Effector CD4-positive, alpha-beta T cell (primary cell): ENCODE data around the gene XYLT1.

ENCODE experiments used
- DNase-seq: peaks from one replicate; pipeline ENCODE4 v3.0.0-alpha.2; 2020

Gene XYLT1

DNA sequence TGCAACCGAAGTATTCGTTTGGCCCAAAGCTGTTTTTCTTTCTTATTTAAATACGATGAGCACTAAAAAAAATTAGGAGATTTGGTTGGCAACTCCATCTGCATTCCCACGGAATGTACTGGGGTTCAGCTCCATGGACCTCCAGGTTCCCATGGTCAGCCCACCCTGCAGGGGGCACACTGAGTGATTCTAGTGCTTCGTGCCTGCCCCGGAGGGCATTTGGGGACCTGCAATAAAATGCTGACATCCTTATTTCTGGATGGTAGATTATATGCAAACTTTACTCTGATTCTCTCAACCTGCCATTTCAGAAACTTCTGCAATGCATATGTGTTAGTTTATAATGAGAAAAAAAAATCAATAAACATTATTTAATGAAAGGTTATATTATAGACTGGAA is 339.4 kb downstream of the XYLT1 start:
- no peak for DNase-seq

DNA sequence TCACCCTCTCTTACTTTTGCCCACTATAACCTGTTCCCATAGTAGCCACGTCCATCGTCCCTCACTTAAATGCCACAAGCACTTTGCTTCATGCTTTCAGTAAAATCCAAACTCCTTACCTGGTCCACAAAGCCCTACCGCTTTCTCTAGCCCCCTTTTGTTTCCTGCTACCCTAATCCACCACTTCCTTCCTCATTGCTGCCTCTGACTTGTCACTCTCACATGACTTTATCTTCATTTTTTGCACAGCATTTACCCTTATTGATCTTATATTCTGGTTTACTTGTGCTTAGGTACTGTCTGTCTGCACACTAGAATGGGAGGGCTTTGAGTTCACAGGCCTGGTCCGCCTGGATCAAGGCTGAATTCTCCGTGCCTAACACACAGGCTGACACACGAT is 340.0 kb downstream of the XYLT1 start:
- DNase-seq = no peak

DNA sequence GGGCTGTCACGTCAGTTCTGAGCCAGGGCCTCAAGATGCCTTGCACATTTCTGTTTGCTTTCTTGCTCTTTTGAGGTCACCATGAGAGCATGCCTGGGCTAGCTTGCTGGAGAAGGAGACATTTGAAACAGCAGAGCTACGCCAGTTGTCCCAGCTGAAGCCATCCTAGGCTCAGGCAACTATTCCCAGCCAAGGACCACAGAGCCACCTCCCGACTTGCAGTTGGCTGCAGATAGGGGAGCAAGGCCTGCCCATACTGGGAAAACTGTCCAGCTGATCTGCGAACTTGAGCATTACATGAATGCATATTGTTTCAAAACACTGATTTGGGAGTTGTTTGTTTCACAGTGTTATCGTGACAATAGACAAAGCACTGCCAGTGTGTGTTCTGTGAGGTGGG is 340.8 kb downstream of the XYLT1 start:
- no peak for DNase-seq

DNA sequence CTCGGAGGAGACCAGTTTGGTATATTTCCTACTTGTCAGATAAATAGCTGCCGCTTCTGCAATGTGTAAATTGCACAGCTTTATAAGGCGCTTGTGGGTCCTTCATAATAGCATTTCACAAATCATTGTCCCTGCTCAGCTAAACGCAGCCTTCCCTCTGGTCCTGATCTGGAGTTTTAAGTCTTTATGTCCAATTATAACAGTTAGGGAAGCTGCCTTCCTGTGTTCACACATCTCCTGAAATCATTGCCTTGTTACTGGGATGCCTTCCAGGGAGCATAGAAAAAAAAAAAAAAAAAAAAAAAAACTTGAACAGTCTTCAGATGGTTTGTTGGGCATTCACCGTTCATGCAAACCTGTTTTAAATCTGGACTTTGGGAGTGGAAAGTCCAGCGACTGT is 342.0 kb downstream of the XYLT1 start:
- no peak for DNase-seq

DNA sequence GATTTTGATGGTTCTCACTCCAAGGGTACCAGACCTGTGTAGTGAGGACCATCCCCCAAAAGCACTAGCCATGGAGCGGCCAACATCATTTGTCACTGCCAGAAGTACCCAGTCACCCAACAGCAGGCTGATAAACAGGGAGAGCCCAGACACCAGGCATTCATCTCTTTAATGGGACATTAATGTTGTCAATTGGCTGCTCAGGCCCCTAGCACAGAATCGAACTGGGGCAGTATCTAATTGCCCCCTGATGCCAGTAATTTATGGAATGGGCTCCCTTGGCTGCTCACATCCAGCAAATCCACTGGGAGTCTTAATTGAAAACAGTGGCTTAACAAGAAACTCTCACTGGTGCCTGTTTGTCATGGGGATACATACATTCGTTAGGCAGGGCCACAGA is 344.6 kb downstream of the XYLT1 start:
- no peak for DNase-seq

DNA sequence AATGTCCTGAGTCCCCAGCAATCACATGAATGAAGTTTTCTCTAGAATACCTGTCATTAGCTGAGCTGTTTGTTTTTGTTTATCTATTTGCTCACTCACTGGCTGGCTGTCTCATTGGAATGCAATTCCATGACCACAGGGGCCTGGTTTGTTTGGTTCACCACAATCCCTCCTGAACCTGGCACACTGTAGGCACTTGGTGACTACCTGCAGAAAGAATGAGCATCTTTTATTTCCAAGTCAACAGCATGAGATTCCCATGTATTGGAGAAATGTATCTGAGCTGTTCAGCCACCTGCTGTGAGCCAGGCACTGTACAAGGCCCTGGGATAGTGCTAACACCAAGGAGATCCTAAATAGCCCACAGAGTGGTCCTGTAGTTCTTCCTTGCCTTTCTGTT is 345.1 kb downstream of the XYLT1 start:
- DNase-seq = no peak

DNA sequence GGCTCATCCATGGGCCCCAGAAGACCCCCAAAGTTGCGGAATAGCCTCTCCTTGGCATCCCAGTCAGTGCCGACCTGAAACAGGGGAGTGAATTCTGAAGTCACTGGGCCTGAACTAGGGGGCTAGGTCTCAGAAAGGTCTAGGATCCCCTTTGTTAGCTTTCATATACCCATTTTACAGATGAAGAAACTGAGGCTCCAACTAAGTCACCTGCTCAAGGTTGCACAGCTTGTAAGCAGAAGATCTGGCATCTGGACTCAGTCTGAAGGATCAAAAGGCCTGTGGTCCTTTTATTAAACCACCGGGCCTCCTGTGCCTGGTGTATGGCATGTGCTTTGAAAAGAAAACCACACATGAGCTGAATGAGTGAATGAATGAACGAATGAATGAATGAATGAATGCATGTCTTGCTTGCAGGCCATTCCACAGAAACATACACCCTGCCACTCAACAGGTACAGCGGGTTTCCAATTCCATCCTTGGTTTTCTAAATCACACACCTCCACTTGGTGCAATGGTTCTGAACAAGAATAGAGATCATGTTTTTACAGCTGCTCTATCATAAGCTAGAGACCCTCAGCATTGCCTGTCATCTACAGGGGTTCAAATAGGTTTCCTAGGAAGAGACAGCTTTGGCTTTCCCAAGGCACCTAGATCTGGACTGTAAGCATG is 352.7 kb downstream of the XYLT1 start:
- DNase-seq = no peak

DNA sequence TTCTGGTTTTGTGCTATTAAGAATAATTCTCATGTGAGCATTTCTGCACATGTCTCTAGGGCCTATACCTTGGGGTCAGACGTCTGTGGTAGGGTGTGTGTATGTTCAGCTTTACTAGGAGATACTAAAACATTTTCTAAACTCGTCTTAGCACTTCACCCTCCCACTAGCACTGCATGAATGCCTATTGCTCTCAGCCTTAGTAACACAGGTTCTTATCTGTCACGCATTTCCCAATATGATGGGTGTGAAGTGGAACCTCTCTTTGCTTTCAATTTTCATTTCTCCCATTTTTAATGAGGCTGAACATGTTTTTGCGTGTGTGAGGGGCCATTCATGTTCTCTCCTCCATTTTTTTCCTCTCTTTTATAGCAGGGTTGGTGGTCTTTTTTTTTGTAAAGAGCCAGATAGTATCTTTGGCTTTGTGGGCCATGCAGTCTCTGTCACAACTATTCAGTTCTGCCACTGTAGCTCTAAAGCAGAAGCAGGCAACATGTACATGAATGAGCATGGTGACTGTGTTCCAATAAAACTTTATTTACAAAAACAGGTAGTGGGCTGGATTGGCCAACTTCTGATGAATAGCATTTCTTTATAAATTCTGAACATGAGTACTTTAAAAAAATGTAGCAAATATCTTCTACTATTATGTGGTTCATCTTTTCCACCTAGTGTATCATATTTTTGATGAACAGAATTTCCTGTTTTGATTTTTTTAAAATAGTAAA is 354.0 kb downstream of the XYLT1 start:
- no peak for DNase-seq

DNA sequence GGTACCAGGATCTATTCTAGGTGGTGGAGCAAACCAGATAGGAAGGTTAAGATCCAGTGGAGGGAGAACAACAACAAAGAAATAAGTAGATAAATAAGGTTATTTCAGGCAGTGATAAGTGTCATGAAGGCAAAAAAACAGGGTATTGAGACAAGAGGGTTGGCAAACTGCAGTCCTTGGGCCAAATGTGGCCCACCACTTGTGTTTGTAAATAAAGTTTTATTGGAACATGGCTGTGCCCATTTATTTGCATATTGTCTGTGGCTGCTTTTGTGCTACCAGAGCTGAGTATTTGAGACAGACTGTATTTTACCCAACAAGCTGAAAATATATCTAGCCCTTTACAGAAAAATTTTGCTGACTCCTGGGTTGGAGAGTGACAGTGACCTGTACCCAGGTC is 361.3 kb downstream of the XYLT1 start:
- DNase-seq = no peak

DNA sequence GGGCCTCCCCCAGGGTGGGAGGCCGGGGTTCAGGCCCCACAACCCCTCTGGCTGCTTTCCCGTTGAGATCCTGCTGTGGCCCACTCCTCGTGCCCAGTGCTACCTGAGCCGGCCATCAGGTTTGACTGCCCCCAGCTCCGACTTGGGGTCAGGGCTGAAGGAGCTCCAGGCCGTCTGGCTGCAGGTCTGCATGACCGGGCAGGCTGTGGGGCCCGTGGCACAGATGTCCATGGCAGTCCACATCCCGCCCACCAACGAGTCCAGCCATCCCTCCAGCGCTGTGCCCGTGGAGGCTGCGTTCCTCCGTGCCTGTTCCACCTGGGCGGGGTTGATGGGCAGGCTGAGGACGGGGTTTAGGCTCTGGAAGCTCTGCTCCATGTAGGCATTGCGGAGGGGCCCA is 362.2 kb downstream of the XYLT1 start:
- DNase-seq = no peak

DNA sequence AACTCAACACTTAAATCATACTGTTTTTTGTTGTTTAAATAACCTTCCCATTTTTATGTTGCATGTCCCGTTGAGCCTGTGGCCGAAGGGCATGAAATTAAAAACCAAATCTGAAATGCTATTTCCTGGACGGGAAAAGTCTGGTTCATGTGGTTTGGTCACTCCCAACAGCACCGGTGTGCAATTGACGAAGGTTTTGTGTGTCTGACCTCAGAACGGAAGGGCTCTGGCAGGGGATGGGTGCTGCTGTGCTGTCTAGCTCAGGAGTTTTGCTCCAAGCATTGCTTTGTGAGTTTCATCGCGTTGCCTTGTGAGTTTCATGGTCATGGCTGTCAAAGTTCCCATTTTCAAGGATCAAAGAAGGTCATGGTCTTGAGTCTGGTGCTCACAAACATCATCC is 363.3 kb downstream of the XYLT1 start:
- no peak for DNase-seq

DNA sequence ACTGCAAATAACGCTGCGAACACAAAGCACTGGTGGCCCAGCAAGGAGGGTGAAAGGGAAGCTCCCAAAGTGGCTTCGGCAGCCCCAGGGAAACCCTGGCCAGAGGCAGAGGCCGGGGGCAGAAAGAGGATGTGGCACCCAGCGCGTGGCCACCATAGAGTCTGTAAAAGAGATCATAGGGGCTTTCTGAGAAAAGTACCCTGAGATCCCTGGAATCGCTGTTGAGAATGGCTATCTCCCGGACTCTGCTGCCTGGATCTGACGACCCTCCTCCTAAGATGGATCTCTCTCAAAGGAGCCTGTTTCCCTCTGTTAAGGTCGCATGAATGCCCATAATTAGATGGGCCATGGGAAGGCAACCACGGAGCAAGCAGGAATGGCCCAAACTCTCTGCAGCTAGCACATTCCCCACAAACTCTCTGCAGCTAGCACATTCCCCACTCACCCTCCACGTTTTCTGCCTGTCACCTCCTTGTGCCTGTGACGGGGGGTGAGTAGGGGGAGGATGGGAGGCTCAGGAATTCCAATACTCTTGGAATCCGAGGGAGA is 364.4 kb downstream of the XYLT1 start:
- DNase-seq = no peak

DNA sequence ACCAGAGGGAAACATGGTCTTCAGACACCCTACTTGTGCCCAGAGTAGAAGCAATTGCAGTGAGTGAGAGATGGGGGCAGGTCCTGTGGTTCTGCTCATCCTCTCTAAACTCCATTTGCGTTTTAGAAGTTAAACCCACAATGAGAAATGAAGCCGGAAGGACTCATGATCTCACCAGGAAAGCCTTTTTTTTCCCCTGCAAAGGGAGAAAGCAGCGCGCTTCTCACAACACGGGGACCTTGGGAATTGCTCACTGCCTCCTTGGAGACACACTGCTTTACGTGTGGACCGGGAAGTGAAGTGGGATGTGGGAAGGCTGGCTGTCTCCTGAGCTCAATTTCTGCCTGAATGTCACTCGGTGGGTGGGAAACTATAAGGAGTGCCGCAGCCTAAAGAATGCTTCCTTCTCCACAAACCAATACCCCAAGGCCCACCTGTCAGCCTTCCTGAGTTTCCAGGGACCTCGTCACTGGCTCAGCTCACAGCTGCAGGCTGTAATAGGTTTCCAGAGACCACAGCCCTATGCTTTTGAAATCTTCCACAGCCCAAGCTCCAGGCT is 365.4 kb downstream of the XYLT1 start:
- DNase-seq = no peak

DNA sequence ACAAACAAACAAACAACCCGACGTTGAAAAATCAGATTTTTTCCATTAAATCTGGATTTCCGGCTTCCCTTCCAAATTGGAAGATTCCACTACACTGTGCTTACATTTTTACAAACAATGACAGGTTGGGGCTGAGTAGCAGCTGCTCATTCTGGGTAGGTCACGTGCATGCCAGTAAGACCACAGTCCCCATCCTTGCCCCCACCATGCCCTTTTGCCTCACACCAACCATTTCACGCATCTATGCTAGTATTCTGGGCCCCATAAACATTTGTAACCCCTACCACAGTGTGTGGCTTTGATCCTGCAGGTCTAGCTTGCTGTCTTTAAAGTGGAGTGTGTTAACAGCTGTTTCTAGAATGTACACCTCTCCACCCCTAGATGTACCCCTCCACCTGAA is 366.1 kb downstream of the XYLT1 start:
- no peak for DNase-seq

DNA sequence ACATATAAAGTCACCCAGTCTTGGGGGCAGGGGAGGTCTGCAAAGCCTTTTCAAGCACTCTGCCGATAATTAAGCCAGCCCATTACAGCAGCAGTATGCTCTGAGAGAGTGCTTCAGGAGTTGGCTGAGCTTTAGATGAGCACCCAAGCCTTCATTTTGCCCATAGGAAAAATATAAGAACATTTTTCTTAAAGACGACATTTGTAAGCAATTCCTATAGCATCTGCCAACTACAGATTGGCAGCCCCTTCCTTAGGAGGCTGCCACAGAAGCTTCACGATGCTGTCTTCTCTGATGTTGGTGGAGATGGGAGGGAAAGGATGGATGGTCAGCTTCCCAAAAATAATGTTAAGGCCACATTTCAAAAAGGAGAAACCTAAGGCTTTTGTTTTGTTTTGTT is 367.5 kb downstream of the XYLT1 start:
- DNase-seq = no peak

DNA sequence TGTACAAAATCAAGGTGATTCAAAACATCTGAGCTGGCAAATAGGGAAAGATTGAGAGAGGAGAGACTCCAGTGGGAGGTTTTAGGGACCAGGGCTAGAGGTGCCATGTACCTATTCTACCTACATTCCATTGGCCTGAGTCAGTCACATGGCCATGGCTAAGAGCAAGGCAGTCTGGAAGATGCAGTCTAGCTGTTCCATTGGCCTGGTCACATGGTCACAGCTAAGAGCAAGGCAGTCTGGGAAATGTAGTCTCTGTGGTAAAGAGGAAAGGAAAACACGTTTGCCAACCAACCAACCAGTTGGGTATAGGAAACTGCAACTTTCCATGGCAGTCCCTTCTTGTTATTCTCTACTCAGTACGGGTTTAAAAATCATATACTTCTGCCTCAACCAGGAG is 369.1 kb downstream of the XYLT1 start:
- no peak for DNase-seq

DNA sequence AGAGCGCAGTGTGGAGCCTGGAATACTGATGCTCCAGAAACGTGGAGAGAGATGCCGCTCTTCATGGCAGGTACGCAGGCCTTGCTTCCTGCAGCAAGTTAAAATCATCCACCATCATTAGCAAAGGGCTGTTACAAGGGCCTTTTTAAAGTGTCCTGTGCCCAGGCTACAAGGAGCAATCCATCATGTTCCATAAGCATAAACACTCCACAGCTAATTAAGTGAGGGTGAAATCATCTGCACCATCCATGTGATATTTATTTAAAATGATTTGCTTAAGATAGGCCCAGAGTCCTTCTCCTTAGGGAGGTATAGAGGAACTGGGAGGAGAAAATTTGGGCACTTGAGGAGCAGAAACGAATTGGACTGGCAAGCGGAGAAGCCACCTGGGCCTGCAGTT is 372.1 kb downstream of the XYLT1 start:
- DNase-seq = no peak

DNA sequence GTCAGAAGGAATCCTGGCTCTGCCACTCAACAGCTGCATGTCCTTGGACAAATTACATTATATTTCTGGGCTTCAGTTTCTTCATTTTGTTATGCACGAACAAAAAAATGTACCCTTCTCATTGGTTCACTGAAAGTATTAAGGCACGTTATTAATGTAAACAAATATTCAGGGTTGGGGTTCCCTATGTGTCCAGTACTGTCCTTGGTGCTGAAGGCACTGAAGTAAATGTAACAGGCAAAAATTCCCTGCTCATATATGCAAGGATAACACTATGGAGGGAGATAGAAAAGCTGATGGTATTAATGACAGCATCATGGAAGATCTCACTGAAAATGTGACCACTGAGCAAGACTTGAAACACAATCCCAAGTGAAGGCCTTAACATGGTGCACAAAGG is 386.6 kb downstream of the XYLT1 start:
- DNase-seq = no peak

DNA sequence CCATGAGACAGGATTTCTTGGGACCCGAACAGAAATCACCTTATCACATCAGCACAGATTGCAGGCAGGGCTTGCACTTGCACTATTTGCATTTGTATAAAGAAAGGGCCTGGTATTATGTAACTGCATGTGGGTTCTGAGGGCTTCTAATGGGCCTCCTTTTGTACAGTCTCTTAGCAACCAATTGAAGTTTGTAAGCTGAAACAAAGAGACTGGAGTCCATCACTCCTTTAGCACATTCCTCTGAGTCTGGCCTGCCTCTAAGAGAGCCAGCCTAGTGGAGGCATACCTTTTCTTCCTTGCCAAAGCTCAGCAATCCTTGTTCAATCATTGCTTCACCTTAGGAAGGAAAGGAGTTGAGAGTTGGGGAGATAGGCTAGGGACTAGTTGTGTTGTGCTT is 387.1 kb downstream of the XYLT1 start:
- DNase-seq = no peak

DNA sequence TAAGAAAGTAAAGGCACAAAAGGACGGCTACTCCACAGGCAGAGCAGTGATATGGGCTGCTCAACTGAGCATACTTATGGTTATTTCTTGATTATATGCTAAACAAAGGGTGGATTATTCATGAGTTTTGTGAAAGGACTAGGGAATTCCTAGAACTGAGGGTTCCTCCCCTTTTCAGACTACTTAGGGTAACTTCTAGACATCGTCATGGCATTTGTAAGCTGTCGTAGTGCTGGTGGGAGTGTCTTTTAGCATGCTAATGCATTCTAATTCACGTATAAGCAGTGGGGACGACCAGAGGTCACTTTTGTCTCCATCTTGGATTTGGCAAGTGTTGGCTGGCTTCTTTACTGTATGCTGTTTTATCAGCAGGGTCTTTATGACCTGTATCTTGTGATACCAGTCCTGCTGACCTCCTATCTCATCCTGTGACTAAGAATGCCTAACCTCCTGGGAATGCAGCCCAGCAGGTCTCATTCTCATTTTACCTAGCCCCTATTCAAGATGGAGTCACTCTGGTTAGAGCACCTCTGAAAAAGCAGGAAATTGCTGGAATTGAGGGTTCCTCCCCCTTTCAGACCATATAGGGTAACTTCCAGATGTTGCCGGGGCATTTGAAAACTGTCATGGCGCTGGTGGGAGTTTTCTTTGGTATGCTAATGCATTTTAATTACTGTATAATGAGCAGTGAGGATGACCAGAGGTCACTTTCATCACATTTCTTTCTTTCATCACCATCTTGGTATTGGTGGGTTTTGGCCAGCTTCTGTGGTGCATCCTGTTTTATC is 388.5 kb downstream of the XYLT1 start:
- DNase-seq = no peak

DNA sequence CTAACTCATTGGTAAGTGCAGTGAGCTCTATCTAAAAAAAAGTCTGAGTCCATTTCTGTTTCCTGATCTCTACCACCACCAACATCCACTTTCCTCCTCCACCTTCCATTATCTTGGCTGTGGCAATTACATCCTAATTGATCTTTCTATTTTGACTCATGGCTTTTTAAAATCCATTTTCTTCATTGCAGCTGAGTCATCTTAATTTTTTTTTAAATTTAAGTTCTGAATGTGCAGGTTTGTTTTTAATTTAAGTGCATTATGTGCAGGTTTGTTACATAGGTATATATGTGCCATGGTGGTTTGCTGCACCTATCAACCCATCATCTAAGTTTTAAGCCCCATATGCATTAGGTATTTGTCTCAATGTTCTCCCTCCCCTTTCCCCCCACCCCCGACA is 390.7 kb downstream of the XYLT1 start:
- DNase-seq = no peak

DNA sequence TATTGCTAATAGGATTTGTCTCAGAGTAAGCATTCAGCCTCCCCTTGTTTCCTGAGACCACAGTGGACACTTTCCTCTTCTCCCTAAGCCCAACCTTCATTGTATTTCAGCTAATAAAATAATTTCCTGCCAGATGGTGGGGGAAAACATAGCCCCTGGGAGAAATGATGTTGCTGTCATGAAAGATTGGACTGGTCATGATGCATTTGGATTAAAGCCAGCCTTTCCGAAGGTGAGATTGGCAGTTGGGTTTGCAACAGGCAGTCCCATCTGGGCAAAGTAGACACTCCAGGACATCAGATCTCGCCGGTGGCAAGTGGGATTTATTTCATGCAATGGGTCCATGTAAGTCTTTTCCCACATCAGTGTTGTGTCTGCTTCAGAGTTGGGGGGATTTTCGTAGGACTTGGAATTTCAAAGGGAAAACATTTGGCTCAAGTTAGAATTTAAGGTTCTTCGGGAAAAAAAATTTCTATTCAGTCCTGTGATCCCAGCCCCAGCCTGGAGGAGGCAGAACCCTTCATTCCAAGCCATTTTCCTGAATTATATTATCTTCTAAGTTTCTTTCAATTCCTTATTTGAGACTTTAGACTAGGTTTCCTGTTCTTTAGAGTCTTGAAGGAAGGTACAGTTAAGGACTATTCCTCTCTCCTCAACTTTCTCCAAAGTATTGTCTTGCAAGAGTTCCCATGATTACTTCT is 391.7 kb downstream of the XYLT1 start:
- DNase-seq = no peak
